ENCODE measurements around the gene SHISA6. TPM values are rescaled to one million over a fixed set of nuclear protein-coding genes. Genes with fewer than 3 reads are reported as not detected.

SHISA6 gene
- total RNA-seq, 1 donor from 2014 or later = not detected

GRCh38 chr17:11366272-11366850, 125.3 kb downstream of the SHISA6 start:
- no peak for DNase-seq (ENCODE audit: extremely low spot score, unreplicated experiment)
- Mint-ChIP-seq H3K27me3 (ENCODE audit: unreplicated experiment) (no peaks in the 10 kb centered on the region), H3K9me3 (ENCODE audit: unreplicated experiment) (no peaks in the 10 kb centered on the region), H3K36me3 (ENCODE audit: unreplicated experiment) (no peaks in the 10 kb centered on the region), H3K4me1 (ENCODE audit: unreplicated experiment) (no peaks in the 10 kb centered on the region), H3K4me3 (ENCODE audit: unreplicated experiment) (no peak overlapping the region), H3K27ac (ENCODE audit: unreplicated experiment) (no peak overlapping the region)
- TF ChIP-seq, protein P1, sequence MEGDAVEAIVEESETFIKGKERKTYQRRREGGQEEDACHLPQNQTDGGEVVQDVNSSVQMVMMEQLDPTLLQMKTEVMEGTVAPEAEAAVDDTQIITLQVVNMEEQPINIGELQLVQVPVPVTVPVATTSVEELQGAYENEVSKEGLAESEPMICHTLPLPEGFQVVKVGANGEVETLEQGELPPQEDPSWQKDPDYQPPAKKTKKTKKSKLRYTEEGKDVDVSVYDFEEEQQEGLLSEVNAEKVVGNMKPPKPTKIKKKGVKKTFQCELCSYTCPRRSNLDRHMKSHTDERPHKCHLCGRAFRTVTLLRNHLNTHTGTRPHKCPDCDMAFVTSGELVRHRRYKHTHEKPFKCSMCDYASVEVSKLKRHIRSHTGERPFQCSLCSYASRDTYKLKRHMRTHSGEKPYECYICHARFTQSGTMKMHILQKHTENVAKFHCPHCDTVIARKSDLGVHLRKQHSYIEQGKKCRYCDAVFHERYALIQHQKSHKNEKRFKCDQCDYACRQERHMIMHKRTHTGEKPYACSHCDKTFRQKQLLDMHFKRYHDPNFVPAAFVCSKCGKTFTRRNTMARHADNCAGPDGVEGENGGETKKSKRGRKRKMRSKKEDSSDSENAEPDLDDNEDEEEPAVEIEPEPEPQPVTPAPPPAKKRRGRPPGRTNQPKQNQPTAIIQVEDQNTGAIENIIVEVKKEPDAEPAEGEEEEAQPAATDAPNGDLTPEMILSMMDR (IDR thresholded peaks at IDR 0.05) = no peak

DNA sequence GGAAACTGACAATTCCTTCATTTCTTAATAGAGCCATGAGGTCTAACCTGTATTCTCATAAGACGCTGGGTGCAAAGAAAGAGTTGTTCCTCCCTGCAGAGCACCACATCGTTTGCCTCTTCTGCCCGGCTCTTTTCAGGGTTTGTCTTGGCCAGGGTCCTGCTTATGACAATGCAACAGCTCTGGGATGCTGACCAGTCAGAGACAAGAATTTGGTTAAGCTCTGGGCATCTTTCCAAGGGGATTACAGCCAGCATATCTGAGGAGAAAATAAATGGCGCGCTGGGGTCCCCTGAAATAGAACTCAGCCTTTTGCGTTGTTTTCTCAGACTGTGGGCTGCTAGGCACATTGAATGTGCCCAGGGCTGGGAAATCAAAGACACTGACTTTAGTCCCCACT, 128.6 kb downstream of the SHISA6 start:
- H3K9me3 Mint-ChIP-seq (ENCODE audit: unreplicated experiment) = peaks cover 3% of the 10 kb centered on the region
- H3K27ac Mint-ChIP-seq (ENCODE audit: unreplicated experiment) = no peak overlapping the region
- H3K4me3 Mint-ChIP-seq (ENCODE audit: unreplicated experiment) = no peak overlapping the region
- H3K4me1 Mint-ChIP-seq (ENCODE audit: unreplicated experiment) = no peaks in the 10 kb centered on the region
- DNase-seq (ENCODE audit: extremely low spot score, unreplicated experiment) = no peak
- TF ChIP-seq, protein P1 (IDR thresholded peaks at IDR 0.05) = no peak
- H3K36me3 Mint-ChIP-seq (ENCODE audit: unreplicated experiment) = no peaks in the 10 kb centered on the region
- no peaks in the 10 kb centered on the region for H3K27me3 Mint-ChIP-seq (ENCODE audit: unreplicated experiment)

GRCh38 chr17:11372692-11373091, 131.7 kb downstream of the SHISA6 start:
- Mint-ChIP-seq H3K4me3 (ENCODE audit: unreplicated experiment) (no peak overlapping the region), H3K27me3 (ENCODE audit: unreplicated experiment) (peaks cover 6% of the 10 kb centered on the region), H3K27ac (ENCODE audit: unreplicated experiment) (no peak overlapping the region), H3K4me1 (ENCODE audit: unreplicated experiment) (no peaks in the 10 kb centered on the region), H3K9me3 (ENCODE audit: unreplicated experiment) (peaks cover 3% of the 10 kb centered on the region), H3K36me3 (ENCODE audit: unreplicated experiment) (no peaks in the 10 kb centered on the region)
- no peak for DNase-seq (ENCODE audit: extremely low spot score, unreplicated experiment)
- TF ChIP-seq, protein P1 (IDR thresholded peaks at IDR 0.05) = no peak

GRCh38 chr17:11378506-11378905, 137.5 kb downstream of the SHISA6 start:
- H3K27ac Mint-ChIP-seq (ENCODE audit: unreplicated experiment) = no peak overlapping the region
- H3K27me3 Mint-ChIP-seq (ENCODE audit: unreplicated experiment) = peaks cover 6% of the 10 kb centered on the region
- no peaks in the 10 kb centered on the region for H3K4me1 Mint-ChIP-seq (ENCODE audit: unreplicated experiment)
- H3K36me3 Mint-ChIP-seq (ENCODE audit: unreplicated experiment) = no peaks in the 10 kb centered on the region
- peaks cover under 1% of the 10 kb centered on the region for H3K9me3 Mint-ChIP-seq (ENCODE audit: unreplicated experiment)
- no peak overlapping the region for H3K4me3 Mint-ChIP-seq (ENCODE audit: unreplicated experiment)
- TF ChIP-seq, protein P1 (IDR thresholded peaks at IDR 0.05) = no peak
- no peak for DNase-seq (ENCODE audit: extremely low spot score, unreplicated experiment)

- Mint-ChIP-seq H3K36me3 (ENCODE audit: unreplicated experiment) (no peaks in the 10 kb centered on the region), H3K9me3 (ENCODE audit: unreplicated experiment) (peaks cover 16% of the 10 kb centered on the region), H3K27me3 (ENCODE audit: unreplicated experiment) (no peaks in the 10 kb centered on the region), H3K4me3 (ENCODE audit: unreplicated experiment) (no peak overlapping the region), H3K27ac (ENCODE audit: unreplicated experiment) (no peak overlapping the region), H3K4me1 (ENCODE audit: unreplicated experiment) (no peaks in the 10 kb centered on the region)
- no peak for DNase-seq (ENCODE audit: extremely low spot score, unreplicated experiment)
- TF ChIP-seq, protein P1 (IDR thresholded peaks at IDR 0.05) = no peak
Observed at GRCh38 chr17:11380761-11381160, 139.7 kb downstream of the SHISA6 start.

Measured in osteocyte (in vitro differentiated cells).